DMS79 treated with DMSO at 0.1 percent for 48 hours (cell line): ENCODE results near the gene WWC2.
A peak's percentile ranks its signal among the peaks of the same experiment; 100 is the strongest.
"Not testable (repeated sequence)": the region's sequence is repeated elsewhere in the genome, so short reads cannot be mapped to it uniquely, and the experiment has no call there.

Source experiments
- DNase-seq: peaks from one replicate; lab custom pipeline; 2025; lab: John Stamatoyannopoulos, UW

WWC2 gene

DNA sequence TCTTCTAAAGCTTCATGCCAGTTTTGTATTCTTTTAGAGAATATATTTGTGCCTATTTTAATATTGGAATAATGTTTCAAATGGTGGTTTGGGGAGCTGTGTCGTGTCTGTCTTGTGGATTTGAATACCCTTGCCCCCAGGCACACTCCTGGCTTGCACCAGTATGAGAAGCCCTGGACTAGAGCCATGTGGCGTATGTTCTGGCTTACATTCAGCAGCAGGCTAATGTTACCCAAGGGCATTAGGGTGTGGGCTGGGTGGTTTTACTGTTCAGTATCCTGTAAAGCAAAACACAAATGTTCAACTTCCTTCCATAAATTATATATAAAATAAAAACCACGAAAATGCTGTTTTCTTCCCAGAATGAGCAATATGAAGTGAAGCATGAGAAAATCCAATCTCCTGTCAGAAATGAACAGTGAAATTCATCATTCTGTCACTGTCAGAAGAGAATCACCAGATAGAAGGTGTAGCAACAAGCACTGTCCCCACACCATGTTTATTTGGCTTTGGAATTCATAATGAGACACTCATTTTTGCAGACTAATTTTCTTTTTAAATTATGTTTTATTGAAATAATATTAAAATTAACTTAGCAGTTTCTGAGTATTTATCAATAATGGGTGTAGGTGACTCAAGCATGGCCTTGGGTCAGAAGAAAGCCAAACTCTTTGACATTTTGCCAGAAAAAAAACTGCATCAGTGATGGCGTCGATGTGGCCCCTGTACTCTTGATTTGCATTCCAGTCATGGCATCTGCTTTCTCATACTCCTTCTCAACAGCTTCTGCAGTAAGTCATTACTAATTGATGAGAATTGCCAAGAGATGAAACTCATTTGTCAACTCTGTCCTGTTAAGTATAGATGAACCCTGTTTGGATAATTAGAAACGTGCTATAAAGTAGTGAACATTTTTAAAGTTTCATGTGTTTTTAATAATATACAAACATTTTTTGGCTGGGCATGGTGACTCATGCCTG lies 43.8 kb downstream of the WWC2 start:
- peak; percentile 29 for DNase-seq

DNA sequence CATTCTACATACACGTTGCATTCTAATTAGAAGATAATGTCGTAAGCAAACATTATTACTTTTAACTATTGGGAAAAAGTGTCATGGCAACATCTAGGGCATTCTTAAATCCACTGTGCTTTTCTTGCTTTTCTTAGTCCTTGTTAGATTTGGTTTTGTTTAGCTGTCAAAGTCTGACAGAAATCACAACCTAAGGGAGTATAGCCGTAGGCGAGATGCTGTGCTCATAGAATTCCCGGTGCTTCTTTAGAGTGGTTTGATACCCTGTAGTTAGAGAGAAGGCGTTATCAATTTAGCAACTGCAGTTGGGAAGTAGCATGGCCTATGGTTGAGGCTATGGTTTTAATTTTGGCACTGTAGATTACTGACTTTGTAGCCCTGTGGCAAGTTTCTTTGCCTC lies 45.7 kb downstream of the WWC2 start:
- no peak for DNase-seq

DNA sequence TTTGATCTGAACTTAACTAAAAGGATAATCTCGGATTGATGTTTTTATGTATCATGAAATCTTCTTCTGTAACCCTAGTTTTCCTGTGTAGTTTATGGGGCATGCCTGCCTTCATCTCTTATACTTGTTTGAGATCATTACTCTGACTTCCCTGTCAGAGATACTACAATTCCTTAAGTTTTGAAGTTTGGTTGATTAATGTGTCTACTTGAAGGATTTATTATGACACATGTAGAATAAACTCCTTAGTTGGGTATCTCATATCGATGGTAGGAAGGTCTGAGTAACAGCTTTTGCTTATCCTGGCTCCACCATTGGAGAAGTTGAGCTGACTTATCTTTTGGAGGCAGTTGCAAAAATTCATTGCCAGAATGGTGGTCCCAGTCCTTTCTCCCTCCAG lies 46.7 kb downstream of the WWC2 start:
- DNase-seq = no peak

DNA sequence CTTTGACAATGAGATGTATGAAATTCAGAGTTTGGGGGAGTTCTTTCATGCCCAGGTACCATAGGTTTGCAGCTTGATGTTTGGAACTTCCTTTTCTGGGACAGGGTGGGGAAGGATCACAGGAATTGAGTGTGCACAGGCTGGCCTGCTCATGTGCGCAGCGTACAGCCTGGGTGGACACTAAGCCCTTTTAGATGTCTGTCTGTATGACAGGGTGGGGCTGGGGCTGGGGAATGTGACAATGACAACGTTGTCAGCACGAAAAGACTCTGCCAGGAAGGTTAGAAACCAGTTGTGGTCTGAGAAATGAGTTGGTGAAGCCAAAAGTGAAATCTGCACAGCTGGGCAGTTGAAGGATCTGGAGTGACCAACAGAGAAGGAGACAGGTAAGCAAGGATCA lies 47.4 kb downstream of the WWC2 start:
- DNase-seq = no peak

DNA sequence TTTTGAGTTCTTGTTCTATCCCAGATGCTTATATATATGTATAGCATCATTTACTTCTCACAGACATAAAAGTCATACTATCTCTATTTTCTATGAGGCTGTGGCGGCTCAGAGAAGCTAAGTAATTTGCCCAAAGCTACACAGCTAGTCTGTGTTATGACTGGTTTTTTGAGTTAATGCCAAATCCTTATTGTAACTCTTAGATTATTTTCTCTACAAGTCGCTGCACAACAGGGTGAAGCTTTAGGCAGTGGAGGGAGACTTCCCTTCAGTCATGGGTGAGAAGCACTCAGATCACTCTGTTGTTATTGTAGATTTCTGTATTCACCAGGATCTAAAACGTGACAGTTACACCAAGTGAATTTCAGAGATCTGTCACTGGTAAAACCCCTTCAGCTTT lies 48.1 kb downstream of the WWC2 start:
- DNase-seq = no peak

DNA sequence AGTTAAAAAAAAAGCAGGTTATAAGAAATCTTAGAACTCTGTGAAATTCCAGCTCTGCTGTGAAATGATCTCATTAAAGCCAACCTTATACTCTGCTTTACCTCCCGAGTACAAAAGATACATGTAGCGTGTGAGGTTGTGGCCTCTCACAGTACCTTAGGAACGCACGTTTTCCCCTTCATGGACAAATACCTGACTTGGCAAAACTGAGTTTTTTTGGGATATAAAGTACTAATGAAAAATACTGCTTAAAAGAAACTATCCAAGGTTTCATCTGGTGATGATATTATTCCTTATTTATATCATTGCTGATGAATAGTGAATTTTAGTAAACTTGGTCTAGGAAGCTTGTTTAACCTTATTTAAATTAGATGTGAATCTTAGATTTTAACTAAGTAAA lies 48.9 kb downstream of the WWC2 start:
- no peak for DNase-seq

DNA sequence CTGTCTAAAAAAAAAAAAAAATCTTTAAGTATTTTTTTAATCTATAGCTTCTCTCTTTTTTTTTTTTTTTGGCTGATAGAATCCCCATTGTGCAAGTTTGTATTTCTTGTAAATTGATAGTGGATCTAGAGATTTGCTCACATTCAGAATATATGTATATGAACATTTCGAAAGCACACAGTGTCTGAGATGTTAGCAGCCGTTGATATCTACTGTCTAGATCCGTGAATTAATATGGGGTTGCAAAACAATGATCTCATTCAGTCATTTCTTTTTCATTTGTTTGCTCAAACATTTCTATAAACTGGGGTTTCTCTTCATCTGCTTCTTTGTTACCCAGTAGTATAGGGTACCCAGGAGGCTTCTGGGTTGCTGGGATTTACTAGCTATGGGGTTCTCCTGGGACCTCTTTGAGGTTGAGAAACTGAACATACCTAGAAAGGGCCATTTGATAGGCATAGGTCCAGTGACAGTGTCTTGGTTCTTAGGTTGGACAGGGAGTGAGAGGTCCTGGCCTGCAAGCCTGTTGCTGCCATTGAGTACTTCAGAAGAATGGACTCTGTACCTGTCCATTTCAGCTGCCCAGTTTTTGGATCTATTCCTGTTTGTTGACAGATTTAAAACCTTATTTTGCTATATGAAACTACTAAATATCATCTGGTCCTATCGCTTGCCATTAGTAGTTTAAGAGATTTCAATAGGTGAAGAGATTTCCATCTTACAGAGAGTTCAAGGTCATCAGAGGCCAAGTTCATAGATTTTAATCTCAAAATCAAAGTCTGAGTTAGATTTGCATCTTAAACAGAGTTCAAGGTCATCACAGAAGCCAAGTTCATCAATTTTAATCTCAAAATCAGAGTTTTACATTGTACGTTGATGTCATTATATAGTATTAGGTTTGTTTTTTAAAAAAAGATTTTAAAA lies 50.8 kb downstream of the WWC2 start:
- DNase-seq = no peak

DNA sequence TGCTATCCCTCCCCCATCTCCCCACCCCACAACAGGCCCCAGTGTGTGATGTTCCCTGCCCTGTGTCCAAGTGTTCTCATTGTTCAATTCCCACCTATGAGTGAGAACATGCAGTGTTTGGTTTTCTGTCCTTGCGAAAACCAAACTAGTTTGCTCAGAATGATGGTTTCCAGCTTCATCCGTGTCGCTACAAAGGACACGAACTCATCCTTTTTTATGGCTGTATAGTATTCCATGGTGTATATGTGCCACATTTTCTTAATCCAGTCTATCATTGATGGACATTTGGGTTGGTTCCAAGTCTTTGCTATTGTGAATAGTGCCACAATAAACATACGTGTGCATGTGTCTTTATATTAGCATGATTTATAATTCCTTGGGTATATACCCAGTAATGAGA lies 51.6 kb downstream of the WWC2 start:
- not testable (repeated sequence) for DNase-seq

DNA sequence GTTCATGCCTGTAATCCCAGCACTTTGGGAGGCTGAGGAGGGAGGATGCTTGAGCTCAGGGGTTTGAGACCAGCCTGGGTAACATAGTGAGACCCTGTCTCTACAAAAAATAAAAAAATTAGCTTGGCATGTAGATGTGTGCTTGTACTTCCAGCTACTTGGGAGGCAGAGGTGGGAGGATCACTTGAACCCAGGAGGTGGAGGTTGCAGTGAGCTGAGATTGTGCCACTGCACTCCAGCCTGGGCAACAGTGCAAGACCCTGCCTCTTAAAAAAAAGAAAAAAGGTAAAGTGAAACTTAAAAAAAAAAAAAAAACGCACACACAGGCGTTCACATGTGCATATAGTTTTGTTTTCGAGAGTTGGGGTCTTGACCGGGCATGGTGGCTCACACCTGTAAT lies 53.2 kb downstream of the WWC2 start:
- DNase-seq = not testable (repeated sequence)

DNA sequence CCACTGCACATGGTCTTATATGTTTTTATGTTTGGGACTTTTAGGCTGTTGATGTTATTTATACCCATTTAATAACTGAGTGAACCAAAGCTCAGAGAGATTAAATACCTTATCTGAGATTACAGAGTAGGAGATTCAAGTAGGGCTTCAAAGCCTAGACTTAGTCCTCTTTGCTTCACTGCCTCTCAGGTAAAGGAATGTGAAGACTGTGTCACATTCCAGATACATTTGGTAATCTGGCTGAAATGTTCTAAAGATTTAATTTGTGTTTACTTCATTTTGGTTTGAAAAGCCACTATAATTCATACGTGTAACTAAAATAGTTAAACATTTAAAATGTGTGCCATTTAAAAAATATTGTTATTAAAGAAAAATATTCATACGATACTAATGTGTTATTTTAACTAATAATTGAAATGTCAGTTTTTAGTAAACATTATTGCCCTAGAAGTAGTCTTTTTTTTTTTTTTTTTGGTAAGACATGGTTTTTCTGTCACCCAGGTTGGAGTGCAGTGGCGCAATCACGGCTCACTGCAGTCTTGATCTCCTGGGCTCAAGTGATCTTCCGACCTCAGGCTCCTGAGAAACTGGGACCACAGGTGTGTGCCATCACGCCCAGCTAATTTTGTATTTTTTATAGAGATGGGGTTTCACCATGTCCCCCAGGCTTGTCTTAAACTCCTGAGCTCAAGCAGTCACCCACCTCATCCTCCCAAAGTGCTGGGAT lies 54.3 kb downstream of the WWC2 start:
- DNase-seq = no peak

DNA sequence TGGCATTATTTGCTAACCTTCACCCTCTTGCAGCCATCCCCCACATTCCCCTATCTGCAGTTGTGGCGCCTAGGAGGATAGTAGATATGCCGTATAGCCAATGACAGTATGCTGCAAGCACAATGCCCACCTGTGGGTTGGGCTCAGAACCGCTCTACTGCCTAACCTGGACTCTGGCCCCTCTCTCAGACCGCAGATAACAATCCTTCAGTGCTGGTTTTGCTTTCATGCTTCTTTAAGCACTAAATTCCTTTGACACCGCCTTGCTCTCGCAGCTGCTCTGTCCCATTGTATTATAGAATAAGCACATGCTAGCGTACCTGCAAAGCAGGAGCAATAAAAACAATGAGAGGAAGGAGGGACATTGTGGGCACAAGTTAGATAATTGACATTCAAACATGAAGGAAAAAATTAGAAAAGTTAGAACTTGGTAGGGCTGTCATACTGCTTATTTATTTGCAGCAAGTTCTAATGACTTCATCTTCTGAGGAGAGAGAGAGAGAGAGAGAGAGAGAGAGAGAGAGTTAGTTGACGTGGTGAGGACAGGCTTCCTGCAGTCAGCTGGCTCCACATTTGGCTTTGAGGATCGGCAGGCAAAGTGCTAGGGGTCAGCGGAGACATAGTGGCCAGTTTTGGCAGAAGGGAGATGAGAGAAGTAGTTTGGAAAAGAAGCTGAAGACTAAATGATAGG lies 55.8 kb downstream of the WWC2 start:
- DNase-seq = no peak

DNA sequence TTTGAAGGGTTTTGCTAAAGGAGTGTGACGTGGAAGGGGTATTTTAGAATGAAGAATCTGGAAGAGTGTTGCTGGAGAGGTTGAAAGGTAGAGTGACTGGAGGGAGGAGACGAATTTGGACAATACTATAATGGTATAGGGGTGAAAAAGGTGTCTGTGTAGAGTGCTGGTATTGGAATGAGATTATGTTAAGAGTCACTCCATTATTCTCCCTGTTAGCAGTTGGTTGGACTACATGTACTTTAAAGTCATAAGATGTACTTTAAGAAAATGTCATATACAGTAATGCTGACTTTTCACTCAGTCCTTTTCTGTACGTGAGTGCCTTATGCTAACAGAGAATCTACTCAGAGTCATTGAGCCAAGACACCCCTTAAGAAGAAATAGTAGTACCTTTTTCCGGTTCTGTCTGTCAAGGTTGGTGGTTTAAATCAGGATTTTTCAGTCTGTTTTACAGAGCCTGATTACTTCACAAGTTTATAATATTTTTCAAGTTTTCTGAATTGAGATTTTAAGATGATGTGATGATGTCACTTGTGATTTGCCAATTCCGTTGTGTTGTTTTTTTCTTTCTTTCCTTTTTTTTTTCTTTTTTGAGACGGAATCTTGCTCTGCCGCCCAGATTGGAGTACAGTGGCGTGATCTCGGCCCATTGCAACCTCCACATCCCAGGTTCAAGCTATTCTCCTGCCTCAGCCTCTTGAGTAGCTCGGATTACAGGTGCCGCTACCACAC lies 56.6 kb downstream of the WWC2 start:
- DNase-seq = no peak

DNA sequence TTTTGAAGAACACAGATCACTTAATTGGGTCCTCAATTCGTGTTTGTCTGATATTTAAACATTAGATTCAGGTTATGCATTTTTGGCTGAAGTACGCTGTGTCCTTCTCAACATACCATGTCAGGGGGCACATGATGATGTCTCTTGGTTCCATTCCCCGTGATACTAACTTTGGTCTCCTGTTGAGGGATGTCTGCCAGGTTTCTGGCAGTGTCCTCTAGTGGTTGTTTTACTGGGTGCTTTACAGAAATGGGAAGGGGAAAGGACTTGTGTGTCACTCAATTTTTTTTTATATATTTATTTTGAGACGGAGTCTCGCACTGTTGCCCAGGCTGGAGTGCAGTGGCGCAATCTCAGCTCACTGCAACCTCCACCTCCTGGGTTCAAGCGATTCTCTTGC lies 58.2 kb downstream of the WWC2 start:
- no peak for DNase-seq

DNA sequence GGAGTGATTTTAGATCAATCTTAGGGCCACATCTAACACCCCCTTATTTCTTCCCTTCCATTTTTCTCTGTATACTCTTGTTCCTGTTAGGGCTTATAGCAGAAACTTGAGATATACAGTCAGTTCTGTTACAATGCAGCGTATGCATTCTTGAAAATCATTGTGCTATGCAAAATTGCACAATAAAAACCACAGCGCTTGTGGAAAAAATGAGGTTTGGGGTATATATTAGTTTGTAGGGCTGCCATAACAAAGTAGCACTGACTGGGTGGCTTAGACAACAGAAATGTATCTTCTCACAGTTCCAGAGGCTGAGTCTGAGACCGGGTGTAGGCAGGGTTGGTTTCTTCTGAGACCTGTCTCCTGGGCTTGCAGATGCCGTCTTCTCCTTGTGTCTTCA lies 59.0 kb downstream of the WWC2 start:
- DNase-seq = no peak

DNA sequence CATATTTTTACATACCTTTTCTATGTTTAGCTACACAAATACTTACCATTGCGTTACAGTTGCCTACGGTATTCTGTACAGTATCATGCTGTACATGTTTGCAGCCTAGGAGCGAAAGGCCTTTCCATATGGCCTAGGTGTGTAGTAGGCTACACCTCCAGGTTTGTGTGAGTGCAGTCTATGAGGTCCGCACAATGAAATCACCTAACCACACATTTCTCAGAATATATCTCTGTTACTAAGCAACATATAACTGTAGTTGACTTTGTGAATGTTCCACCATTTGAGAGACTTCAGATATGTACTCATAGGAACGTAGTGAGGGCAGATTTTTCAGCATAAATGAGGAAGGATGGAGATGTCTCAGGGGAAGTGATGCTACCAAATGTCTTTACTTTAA lies 62.6 kb downstream of the WWC2 start:
- DNase-seq = no peak

DNA sequence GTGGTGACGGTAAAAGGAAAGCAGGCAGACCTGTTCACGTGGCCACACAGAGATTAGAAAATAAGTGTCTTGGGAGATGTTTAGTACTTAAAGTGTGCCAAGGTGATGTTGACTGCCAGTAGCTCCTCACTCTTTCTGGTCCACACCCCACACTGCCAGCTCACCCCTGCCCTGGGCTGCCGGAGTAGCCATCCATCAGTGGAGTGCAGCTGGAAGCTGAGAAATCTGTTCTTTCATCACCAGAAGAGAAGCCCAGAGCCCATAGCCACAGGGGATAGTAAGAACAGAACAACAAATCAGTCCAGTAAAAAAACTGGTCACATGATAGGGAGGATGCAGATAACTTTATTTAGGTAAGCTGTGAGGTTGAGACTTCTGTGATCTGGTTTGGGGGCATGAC lies 64.1 kb downstream of the WWC2 start:
- no peak for DNase-seq

DNA sequence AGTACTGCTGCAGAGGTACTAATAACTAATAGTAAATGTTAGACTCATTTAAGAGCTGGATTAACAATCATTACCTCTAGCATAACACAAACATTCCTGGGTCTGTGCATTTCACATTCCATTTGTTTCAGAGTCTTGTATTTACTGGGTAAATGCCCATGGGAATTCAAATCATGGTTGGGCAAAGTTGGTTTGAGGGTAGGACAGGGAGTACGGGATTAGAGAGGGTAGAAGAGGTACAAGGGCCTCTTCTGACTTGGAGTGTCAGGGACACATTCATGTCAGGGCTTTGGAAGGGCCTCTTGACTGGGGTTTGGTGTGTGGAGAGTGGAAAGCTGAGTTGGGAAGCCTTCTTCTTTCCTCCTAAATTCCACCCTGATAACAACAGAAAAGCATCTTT lies 65.9 kb downstream of the WWC2 start:
- DNase-seq = peak; percentile 5

DNA sequence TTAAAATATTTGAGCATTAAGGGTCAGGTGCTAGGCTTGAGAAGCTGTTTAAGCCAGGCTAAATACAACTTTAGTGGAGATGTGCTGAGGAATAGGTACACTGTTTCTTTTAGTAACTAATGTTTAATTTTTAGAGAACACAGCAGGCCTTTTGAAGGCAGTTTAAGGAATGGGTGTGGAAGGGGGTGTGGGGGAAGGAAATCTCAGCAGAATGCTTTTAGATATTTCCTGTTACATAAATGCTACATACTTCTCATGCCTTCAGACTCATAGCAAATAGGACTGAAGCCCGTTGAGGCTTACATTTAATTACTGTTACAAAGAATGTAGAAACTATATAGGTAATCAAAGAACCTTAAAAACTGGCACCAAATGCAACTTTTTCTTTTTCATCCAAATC lies 66.3 kb downstream of the WWC2 start:
- DNase-seq = no peak

DNA sequence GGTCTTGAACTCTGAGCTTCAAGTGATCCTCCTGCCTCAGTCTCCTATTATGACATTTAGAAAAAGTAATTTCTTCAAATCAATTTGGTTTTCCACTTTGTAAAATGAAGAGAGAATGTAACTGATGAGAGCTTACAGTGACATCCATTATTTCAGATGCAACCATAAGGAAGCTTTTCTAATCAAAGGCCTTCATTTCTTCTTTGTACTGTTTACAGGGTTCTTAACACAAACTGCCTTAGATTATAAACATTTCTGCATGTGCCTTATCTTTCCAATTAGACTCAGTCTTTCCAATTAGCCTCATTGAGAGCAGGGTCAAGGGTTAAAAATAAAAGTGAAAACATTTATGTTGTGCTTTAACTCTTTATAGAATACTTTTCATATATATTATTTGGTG lies 71.8 kb downstream of the WWC2 start:
- no peak for DNase-seq

DNA sequence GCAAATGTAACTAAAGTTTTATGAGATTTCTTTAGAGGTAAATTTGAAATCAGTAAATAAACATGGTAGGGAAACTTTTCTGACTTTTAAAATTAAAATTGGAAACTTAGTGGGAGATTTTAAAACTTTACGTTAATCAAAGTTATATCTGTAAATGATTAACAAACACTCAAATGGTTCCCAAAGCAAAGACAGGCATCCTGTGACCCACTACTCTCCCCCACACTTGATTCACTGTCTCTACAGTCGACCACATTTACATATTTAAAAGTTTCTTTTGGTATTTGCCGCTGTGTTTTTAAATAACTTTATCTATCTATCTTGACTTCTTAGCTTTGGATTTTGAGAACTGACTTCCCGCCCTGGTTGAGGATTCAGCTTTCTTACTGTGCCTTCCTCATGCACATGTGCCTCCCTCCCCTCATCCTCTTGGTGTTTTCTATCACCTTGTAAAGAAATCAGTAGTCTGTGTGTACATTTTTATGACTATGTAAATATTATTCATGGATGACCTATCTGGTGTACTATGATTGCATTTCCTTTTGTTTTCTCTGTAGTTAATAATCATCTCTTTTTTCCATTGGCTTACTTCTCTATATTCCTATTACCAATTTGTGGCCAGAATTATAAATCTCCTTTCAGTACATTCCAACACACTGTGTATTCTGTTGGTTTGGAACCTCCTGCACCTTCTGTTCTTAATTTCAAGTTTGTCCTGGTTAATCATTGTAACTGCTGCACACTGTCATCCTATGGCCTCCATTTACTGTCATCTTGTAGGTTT lies 72.6 kb downstream of the WWC2 start:
- DNase-seq = no peak
